Activated CD4-positive, alpha-beta T cell treated with anti-CD3 and anti-CD28 coated beads, Interleukin-10, Interleukin-2, amounts not matched to agents 100 ng/mL and 50 ng/mL, durations not matched to agents 16 hours and 8 hours (primary cell): Measurements from ENCODE around the gene SSH3.

ENCODE experiments used
- DNase-seq: peaks from one replicate; pipeline ENCODE4 v3.0.0-alpha.2; 2020

The SSH3 gene

DNA sequence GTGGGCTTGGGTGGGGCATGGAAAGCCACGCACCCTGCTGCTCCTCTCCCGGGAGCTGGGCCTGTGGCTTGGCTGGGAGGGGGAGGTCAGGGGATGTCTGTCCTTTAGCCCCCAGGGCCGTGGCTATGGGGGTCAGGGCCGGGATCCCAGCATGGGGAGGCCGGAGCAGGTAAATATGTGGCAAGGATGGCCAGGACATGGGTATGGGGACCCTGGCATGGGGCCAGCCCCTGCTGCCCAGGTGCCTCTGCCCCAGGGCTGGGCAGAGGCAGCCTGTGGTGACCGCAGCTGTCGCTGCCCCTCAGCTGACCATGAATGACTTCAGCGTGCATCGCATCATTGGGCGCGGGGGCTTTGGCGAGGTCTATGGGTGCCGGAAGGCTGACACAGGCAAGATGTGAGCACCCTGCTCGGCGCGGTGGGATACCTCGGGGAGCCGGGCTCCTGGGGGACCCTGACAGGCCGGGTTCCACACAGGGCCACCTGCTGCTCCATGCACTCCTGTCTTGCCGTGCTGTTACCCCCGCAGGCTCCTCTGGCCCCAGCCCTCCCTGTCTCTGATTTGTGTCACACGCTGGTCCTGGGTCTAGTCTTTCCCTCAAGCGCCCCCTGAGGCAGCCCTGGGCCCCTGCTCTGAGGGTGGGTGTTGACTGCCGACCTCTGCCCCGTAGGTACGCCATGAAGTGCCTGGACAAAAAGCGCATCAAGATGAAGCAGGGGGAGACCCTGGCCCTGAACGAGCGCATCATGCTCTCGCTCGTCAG is 22.4 kb upstream of the SSH3 start:
- no peak for DNase-seq

DNA sequence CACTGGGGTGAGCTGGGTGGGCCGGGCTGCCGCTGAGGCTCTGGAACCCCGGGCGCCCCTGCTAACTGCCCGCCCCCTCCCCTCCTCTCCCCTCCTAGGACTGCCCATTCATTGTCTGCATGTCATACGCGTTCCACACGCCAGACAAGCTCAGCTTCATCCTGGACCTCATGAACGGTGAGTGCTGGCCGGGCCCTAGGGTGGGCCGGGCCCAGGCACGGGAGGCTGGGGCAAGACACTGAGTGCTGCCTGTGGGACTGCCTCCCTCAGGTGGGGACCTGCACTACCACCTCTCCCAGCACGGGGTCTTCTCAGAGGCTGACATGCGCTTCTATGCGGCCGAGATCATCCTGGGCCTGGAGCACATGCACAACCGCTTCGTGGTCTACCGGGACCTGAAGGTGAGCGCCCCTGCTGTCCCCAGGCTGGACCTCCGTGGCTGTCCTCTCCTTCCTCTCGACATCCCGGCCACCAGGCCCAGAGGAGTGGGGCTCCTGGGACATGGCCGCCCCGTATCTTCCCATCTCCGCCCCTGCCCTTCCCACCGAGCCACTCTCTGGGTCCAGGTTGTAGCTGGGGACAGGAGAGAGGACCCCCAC is 21.7 kb upstream of the SSH3 start:
- DNase-seq = no peak

DNA sequence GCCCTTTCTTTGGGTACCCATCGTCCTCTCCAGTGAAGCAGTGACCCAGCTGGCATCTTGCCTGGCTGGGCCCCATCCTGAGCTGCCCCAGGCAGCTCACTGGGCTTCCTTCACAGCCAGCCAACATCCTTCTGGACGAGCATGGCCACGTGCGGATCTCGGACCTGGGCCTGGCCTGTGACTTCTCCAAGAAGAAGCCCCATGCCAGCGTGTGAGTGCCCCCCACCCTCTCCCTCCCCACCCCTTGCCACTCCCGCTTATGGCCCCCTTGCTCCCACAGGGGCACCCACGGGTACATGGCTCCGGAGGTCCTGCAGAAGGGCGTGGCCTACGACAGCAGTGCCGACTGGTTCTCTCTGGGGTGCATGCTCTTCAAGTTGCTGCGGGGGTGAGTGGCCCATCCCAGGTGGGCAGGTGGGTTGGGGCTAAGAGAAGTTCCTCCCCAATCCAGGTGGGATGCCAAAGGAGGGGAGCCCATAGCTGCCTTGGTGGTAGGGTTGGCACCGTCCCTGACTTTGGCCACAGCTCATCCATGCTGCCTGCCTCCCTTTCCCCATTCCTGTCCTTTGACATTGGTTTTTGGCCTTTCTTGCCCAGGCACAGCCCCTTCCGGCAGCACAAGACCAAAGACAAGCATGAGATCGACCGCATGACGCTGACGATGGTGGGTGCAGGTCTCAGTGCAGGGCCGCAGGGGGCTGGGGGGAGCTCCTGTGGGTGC is 21.0 kb upstream of the SSH3 start:
- DNase-seq = no peak

DNA sequence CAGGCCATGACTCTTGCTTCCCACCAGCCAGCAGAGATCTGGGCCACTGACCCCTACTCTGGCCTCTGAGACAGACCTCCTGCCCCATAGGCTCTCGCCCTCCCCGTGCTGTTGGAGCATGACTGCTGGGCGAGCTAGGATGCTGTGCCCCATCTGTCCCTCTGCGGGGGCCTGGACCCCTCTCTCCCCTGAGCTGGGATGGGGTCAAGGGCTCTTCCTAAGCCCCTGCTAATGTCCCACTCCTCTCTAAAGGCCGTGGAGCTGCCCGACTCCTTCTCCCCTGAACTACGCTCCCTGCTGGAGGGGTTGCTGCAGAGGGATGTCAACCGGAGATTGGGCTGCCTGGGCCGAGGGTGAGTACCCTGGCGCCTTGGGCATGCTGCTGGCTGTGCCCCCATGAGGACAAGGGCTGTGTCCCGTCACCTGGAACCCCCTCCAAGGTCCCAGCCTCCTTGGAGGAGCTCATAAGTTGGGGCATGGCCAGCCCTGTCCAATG is 20.4 kb upstream of the SSH3 start:
- DNase-seq = no peak

DNA sequence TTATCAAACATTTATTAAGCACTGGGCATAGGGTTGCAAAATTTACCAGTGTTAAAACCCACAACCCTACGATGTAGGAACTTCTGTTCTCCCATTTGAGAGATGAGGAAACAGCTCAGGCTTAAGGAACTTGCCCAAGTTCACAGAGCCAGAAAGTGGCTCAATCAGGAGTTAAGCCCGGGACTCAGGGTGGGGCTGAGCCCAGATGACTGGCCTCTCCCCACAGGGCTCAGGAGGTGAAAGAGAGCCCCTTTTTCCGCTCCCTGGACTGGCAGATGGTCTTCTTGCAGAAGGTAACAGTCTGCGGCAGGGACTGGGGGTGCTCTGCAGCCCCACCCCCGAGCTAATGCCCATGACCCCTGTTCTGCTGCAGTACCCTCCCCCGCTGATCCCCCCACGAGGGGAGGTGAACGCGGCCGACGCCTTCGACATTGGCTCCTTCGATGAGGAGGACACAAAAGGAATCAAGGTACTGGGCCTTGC is 19.8 kb upstream of the SSH3 start:
- DNase-seq = no peak

DNA sequence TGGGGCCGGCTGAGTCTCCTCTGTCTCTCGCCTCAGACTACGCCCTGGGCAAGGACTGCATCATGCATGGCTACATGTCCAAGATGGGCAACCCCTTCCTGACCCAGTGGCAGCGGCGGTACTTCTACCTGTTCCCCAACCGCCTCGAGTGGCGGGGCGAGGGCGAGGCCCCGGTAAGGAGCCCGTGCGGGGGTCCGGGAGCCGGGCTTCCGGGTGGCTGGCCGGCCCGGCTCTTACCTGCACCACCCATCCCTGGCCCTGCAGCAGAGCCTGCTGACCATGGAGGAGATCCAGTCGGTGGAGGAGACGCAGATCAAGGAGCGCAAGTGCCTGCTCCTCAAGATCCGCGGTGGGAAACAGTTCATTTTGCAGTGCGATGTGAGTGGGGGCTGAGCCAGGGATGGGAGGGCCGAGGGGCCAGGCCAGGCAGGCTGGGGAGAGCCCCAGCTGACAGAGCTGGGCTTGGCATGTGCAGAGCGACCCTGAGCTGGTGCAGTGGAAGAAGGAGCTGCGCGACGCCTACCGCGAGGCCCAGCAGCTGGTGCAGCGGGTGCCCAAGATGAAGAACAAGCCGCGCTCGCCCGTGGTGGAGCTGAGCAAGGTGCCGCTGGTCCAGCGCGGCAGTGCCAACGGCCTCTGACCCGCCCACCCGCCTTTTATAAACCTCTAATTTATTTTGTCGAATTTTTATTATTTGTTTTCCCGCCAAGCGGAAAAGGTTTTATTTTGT is 18.4 kb upstream of the SSH3 start:
- no peak for DNase-seq

- no peak for DNase-seq
Observed at GRCh38 chr11:67285541-67286498, 17.5 kb upstream of the SSH3 start.

GRCh38 chr11:67286621-67287333 is 16.6 kb upstream of the SSH3 start:
- DNase-seq = peak; percentile 36

DNA sequence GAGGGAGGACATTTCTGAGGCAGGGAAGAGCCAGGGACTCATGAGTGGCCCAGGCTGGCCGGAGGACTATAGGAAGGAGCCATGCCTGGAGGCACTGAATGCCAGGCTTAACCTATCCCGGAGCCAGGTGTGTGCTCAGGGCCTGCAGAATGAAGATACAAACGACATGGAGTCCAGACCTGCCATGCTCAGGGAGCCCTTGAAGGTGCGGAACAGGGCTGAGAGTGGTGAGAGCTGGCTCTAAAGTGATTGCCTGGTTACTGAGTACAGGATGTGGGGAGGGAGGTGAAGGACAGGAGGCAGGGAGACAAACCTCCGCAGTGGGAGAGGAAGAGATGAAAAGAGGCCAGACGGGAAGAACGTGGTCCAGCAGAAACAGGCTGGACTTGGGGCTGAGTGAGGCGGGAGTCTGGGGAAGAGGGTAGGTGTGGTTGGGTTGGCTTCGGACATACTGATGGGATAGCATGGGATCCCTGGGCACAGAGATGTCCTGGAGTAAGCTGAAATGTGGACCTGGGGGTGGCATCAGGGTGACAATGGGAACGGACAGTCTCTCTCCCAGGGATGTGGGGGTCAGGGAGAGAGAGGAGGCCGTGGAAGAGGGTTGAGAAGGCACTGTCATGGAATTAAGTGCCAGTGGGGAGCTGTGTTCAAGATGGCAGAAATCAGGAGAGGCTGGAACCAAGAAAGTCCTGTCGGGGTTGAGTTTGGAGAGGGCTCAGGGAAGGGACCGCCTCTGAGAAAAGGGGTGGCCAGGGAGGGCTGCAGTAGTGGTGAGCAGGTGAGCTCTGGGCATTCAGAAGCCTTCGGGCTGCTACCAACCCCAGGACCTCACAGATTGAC is 15.8 kb upstream of the SSH3 start:
- peak; percentile 70 for DNase-seq

- DNase-seq = no peak
Observed at GRCh38 chr11:67288198-67288451, 15.2 kb upstream of the SSH3 start.

GRCh38 chr11:67288452-67289225 is 14.7 kb upstream of the SSH3 start:
- DNase-seq = peak; percentile 95

DNA sequence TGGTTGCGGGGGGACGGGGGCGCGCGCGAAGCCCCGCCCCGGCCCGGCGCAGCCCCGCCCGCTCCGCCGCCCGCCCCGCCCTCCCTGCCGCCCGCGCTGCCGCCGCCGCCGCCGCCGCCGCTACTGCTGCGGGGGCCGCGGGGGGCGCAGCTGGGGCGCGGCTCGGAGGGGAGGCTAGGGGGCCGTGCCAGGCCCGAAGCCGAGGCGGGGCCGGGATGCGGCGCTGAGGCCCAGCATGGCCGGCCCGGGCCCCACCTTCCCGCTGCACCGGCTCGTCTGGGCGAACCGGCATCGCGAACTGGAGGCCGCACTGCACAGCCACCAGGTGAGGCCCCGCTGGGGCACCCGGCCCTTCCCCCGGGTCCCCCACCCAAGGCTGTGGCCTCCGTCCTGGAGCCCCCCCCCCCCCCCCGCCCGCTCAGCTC is 14.1 kb upstream of the SSH3 start, which contains the start of gene ANKRD13D:
Gene ANKRD13D, plus strand, starts transcription at position 78 of the 425 bp plus-strand sequence. Its CDS starts 158 bp downstream, at position 236.
- no peak for DNase-seq

- DNase-seq = no peak
Observed at GRCh38 chr11:67289651-67290479, 13.5 kb upstream of the SSH3 start.

- DNase-seq = no peak
Observed at GRCh38 chr11:67290801-67291200, 12.5 kb upstream of the SSH3 start.

- DNase-seq = no peak
Observed at GRCh38 chr11:67291481-67292381, 11.6 kb upstream of the SSH3 start.

DNA sequence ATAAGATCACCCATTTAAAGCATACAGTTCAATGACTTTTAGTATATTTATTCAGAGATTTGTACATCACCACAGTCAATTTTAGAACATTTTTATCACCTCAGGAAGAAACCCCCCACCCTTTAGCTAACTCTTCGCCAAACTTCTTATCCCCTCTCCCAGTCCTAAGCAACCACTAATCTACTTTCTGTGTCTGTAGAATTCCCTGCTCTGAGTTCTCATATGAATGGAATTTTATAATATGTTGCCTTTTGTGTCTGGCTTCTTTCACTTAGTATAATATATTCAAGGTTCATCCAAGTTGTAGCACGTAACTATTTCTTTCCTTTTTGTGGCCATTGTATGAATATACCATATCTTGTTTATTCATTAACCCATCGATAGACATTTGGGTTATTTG is 10.7 kb upstream of the SSH3 start:
- no peak for DNase-seq

DNA sequence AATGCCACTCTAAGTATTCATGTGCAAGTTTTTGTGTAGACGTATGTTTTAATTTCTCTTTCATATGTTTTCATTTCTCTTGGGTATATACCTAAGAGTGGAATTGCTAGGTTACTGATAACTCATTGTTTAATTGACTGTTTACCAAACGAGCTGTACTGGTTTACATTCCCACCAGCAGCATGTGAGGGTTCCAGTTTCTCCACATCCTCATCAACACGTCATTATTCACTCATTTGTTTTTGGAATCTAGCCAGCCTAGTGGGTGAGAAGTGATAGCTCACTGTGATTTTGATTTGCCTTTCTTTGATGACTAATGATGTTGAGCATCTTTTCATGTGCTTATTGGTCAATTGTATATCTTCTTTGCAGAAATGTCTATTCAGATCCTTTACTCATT is 10.2 kb upstream of the SSH3 start:
- peak; percentile 30 for DNase-seq
